Parathyroid adenoma (tissue), 2 donors: ENCODE data around the gene TRIM29.

ENCODE experiments used
- H2AFZ ChIP-seq: fragments of 300-600 bp; sonication (generic); one replicate; pipeline ENCODE4 v1.7.0; 2017; ENCODE audit warnings: antibody characterized with exemption, mild to moderate bottlenecking
- H3K27ac ChIP-seq: fragments of 300-600 bp; sonication (generic); one replicate; pipeline ENCODE4 v1.7.0; 2017
- H3K27me3 ChIP-seq: fragments of 300-600 bp; sonication (generic); one replicate; pipeline ENCODE4 v1.7.0; 2017; ENCODE audit warnings: low read length; ENCODE audit not compliant: control insufficient read depth, insufficient read depth
- H3K36me3 ChIP-seq: fragments of 300-600 bp; sonication (generic); one replicate; pipeline ENCODE4 v1.7.0; 2017; ENCODE audit warnings: low read length; ENCODE audit not compliant: control insufficient read depth, insufficient read depth
- H3K4me1 ChIP-seq: fragments of 300-600 bp; sonication (generic); one replicate; pipeline ENCODE4 v1.7.0; 2017; ENCODE audit warnings: control low read depth
- H3K4me2 ChIP-seq: fragments of 300-600 bp; sonication (generic); one replicate; pipeline ENCODE4 v1.7.0; 2017; ENCODE audit warnings: low read length
- H3K4me3 ChIP-seq: fragments of 300-600 bp; sonication (generic); one replicate; pipeline ENCODE4 v1.7.0; 2017; ENCODE audit warnings: low read depth, low read length
- H3K79me2 ChIP-seq: fragments of 300-600 bp; sonication (generic); one replicate; pipeline ENCODE4 v1.7.0; 2017; ENCODE audit warnings: control low read depth
- H3K9ac ChIP-seq: fragments of 300-600 bp; sonication (generic); one replicate; pipeline ENCODE4 v1.7.0; 2017; ENCODE audit warnings: mild to moderate bottlenecking
- H3K9me3 ChIP-seq: fragments of 300-600 bp; sonication (generic); one replicate; pipeline ENCODE4 v1.7.0; 2017; ENCODE audit warnings: low read length; ENCODE audit not compliant: control insufficient read depth
- TF ChIP-seq, protein P1 (sequence below): fragments of 300-600 bp; sonication (generic); IDR thresholded peaks from one replicate; pipeline ENCODE4 v1.7.0; 2017; ENCODE audit warnings: antibody characterized with exemption, mild to moderate bottlenecking
- donor health status: primary hyperparathyroidism.

TRIM29 gene

DNA sequence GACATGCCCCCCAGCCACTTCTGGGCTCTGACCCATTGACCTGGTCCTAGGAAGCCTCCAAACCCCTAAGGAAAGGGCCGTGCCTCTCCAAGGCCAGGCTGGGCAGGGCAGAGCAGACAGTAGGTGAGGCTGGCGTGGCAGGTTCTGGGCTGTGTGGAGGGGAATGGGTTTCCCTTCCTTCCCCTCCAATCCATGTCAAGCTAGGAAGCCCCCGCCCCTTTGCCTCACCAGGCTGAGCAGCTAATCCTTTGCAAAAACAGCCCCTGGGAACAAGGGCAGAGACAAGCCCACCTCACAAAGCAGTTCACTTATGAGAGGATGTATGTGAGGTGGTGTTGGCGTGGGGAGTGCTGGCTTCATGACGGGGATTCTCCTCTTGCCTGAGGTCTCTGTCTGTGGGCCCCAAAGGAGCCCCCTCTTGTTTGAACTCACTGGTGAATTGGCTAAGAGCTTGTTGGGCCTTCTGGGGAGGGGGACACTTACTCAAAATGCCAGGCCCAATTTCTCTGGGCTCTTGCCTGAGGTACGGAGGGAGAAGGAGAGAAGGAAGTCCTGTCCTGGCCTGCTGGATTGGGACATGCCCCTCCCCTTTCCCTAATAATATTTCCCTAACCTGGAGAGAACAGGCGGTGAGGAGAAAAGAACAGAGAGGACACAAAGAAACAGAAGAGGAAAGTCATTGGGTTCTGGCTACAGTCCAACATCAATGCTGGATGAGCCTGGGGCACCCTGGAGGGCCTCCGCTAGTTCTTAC lies 1.6 kb upstream of the TRIM29 start:
- TF ChIP-seq, protein P1, sequence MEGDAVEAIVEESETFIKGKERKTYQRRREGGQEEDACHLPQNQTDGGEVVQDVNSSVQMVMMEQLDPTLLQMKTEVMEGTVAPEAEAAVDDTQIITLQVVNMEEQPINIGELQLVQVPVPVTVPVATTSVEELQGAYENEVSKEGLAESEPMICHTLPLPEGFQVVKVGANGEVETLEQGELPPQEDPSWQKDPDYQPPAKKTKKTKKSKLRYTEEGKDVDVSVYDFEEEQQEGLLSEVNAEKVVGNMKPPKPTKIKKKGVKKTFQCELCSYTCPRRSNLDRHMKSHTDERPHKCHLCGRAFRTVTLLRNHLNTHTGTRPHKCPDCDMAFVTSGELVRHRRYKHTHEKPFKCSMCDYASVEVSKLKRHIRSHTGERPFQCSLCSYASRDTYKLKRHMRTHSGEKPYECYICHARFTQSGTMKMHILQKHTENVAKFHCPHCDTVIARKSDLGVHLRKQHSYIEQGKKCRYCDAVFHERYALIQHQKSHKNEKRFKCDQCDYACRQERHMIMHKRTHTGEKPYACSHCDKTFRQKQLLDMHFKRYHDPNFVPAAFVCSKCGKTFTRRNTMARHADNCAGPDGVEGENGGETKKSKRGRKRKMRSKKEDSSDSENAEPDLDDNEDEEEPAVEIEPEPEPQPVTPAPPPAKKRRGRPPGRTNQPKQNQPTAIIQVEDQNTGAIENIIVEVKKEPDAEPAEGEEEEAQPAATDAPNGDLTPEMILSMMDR, result no peak
- Histone ChIP-seq H3K27me3 (no peaks in the 10 kb centered on the region), H3K9ac (no peak overlapping the region), H3K36me3 (no peaks in the 10 kb centered on the region), H3K4me2 (no peak overlapping the region), H3K4me1 (no peaks in the 10 kb centered on the region), H3K27ac (no peak overlapping the region), H3K79me2 (no peaks in the 10 kb centered on the region), H3K4me3 (no peak overlapping the region), H2AFZ (no peak overlapping the region), H3K9me3 (no peaks in the 10 kb centered on the region)

GRCh38 chr11:120137187-120137610 lies 714 bp downstream of the TRIM29 start:
- H3K27ac ChIP-seq, result no peak overlapping the region
- TF ChIP-seq, protein P1, result no peak

DNA sequence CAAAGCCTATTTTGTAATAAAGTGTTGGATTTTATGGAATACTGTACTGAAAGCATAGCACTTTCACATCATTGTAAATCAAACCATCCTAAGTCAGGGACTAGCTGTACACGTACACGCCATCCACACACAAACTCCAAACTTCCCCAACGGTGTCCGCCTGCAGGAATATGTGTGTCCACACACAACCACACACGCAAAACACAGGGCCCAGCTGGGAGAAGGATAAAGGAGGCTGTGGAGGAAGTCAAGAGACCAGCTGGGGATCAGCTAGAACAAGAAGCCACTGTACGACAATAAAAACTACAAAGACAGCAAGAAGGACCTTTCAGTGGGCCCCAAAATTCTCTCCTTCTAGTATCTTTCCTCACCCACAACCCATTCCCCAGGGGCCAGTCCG lies 1.6 kb downstream of the TRIM29 start:
- Histone ChIP-seq H3K9me3 (no peaks in the 10 kb centered on the region), H3K4me2 (no peak overlapping the region), H3K9ac (no peak overlapping the region), H3K27me3 (no peaks in the 10 kb centered on the region), H3K27ac (no peak overlapping the region), H2AFZ (no peak overlapping the region), H3K4me1 (no peaks in the 10 kb centered on the region), H3K4me3 (no peak overlapping the region), H3K79me2 (no peaks in the 10 kb centered on the region), H3K36me3 (no peaks in the 10 kb centered on the region)
- TF ChIP-seq, protein P1, result no peak

More at GRCh38 chr11:120137187-120137610, 714 bp downstream of the TRIM29 start:
- Histone ChIP-seq H3K27me3 (no peaks in the 10 kb centered on the region), H3K4me3 (no peak overlapping the region), H3K4me2 (no peak overlapping the region), H3K36me3 (no peaks in the 10 kb centered on the region), H3K4me1 (no peaks in the 10 kb centered on the region), H2AFZ (no peak overlapping the region), H3K9ac (no peak overlapping the region), H3K79me2 (no peaks in the 10 kb centered on the region), H3K9me3 (no peaks in the 10 kb centered on the region)

DNA sequence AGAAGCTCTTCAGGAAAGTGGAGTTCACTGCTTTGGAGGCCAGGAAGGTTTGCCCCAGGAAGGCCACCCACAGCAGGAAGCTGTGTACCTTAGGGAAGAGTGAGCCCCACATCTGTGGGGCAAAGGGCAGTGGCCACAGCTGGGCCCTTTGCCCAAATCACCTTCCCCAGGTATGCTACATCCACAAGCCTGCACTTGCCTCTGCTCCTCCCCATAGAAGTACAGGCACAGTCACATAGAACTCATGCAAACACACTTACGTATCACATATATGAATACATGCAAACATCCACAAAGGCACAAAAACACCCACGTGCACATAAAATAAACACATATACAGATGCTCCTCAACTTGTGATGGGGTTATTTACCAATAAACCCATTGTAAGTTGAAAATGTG lies 2.1 kb downstream of the TRIM29 start:
- TF ChIP-seq, protein P1, result no peak
- no peak overlapping the region for H2AFZ ChIP-seq
- no peak overlapping the region for H3K4me3 ChIP-seq

GRCh38 chr11:120134931-120135228 lies 3.0 kb downstream of the TRIM29 start:
- H3K4me1 ChIP-seq, result no peaks in the 10 kb centered on the region
- no peak overlapping the region for H2AFZ ChIP-seq
- H3K4me3 ChIP-seq, result no peak overlapping the region
- H3K79me2 ChIP-seq, result no peaks in the 10 kb centered on the region
- H3K36me3 ChIP-seq, result no peaks in the 10 kb centered on the region
- no peak overlapping the region for H3K27ac ChIP-seq
- TF ChIP-seq, protein P1, result no peak
- no peak overlapping the region for H3K9ac ChIP-seq
- no peak overlapping the region for H3K4me2 ChIP-seq
- no peaks in the 10 kb centered on the region for H3K9me3 ChIP-seq
- no peaks in the 10 kb centered on the region for H3K27me3 ChIP-seq

More for the DNA sequence above, 2.1 kb downstream of the TRIM29 start:
- Histone ChIP-seq H3K79me2 (no peaks in the 10 kb centered on the region), H3K9me3 (no peaks in the 10 kb centered on the region), H3K9ac (no peak overlapping the region), H3K4me2 (no peak overlapping the region), H3K36me3 (no peaks in the 10 kb centered on the region), H3K27me3 (no peaks in the 10 kb centered on the region), H3K27ac (no peak overlapping the region), H3K4me1 (no peaks in the 10 kb centered on the region)
